GM18517 (cell line): ENCODE results near the gene CREB3L4.
"Not testable (repeated sequence)": the region's sequence is repeated elsewhere in the genome, so short reads cannot be mapped to it uniquely, and the experiment has no call there.

Source experiments
- ATAC-seq: cut with Tn5 transposase; IDR thresholded peaks from one replicate; pipeline ENCODE4 v1.9.1; 2021; ENCODE audit warnings: mild to moderate bottlenecking, moderate library complexity; ENCODE audit not compliant: unreplicated experiment

The CREB3L4 gene

GRCh38 chr1:153958111-153958960 lies 9.4 kb upstream of the CREB3L4 start, which contains the start of gene CRTC2:
Gene CRTC2, minus strand, starts transcription at chr1:153958612. Its CDS starts 115 bp downstream, at chr1:153958497.
- peak; percentile 79 for ATAC-seq

- ATAC-seq = peak; percentile 3
Observed at GRCh38 chr1:153958961-153959260, 8.8 kb upstream of the CREB3L4 start.

- ATAC-seq = no peak
Observed at GRCh38 chr1:153959454-153959853, 8.2 kb upstream of the CREB3L4 start.

- no peak for ATAC-seq
Observed at GRCh38 chr1:153960206-153960605, 7.5 kb upstream of the CREB3L4 start.

GRCh38 chr1:153961421-153961820 lies 6.3 kb upstream of the CREB3L4 start:
- ATAC-seq = no peak

- ATAC-seq = no peak
Observed at GRCh38 chr1:153962088-153963029, 5.3 kb upstream of the CREB3L4 start.

- peak; percentile 43 for ATAC-seq
Observed at GRCh38 chr1:153963030-153963849, 4.5 kb upstream of the CREB3L4 start, which contains the start of gene SLC39A1. Gene SLC39A1, minus strand, starts transcription at chr1:153963537. Its CDS starts 822 bp downstream, at chr1:153962715.

GRCh38 chr1:153963850-153964331 lies 3.8 kb upstream of the CREB3L4 start:
- peak; percentile 8 for ATAC-seq

- no peak for ATAC-seq
Observed at GRCh38 chr1:153968000-153968363, 280 bp downstream of the CREB3L4 start.

- no peak for ATAC-seq
Observed at GRCh38 chr1:153968408-153968807, 706 bp downstream of the CREB3L4 start.

- no peak for ATAC-seq
Observed at GRCh38 chr1:153968972-153969371, 1.3 kb downstream of the CREB3L4 start.

- ATAC-seq = no peak
Observed at GRCh38 chr1:153970346-153970745, 2.6 kb downstream of the CREB3L4 start.

GRCh38 chr1:153973071-153973470 lies 5.4 kb downstream of the CREB3L4 start:
- ATAC-seq = no peak

GRCh38 chr1:153973525-153973924 lies 5.8 kb downstream of the CREB3L4 start:
- ATAC-seq = no peak

GRCh38 chr1:153976819-153977249 lies 9.1 kb downstream of the CREB3L4 start:
- no peak for ATAC-seq

- peak; percentile 64 for ATAC-seq
Observed at GRCh38 chr1:153977250-153978240, 9.8 kb downstream of the CREB3L4 start, which contains the start of gene JTB. Gene JTB, minus strand, starts transcription at chr1:153977674. Its CDS starts 422 bp downstream, at chr1:153977252.

GRCh38 chr1:153978274-153978909 lies 10.7 kb downstream of the CREB3L4 start:
- no peak for ATAC-seq

GRCh38 chr1:153979091-153979490 lies 11.4 kb downstream of the CREB3L4 start:
- not testable (repeated sequence) for ATAC-seq

GRCh38 chr1:153981735-153982134 lies 14.0 kb downstream of the CREB3L4 start:
- ATAC-seq = not testable (repeated sequence)
